Activated CD4-positive, alpha-beta T cell treated with anti-CD3 and anti-CD28 coated beads, Interleukin-2, amount 50 U/mL, for 16 hours (primary cell): Measurements from ENCODE around the gene SH3PXD2B.
"Not testable (repeated sequence)": the region's sequence is repeated elsewhere in the genome, so short reads cannot be mapped to it uniquely, and the experiment has no call there.

ENCODE experiments used
- DNase-seq: peaks from one replicate; pipeline ENCODE4 v3.0.0-alpha.2; 2020

SH3PXD2B gene

GRCh38 chr5:172288465-172288864 lies 165.9 kb downstream of the SH3PXD2B start:
- DNase-seq, result no peak

DNA sequence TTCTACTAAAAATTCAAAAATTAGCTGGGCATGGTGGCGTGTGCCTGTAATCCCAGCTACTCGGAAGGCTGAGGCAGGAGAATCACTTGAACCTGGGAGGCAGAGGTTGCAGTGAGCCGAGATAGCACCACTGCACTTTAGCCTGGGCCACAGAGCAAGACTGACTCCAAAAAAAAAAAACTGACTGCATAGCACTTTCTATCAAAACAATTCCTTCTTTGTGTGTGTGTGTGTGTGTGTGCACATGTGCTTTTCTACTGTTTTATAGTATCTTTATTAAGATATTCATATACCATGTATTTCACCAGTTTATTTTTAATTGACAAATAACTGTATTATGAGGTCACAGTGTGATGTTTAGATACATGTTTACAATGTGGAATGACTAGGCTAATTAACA lies 167.2 kb downstream of the SH3PXD2B start:
- DNase-seq, result not testable (repeated sequence)

DNA sequence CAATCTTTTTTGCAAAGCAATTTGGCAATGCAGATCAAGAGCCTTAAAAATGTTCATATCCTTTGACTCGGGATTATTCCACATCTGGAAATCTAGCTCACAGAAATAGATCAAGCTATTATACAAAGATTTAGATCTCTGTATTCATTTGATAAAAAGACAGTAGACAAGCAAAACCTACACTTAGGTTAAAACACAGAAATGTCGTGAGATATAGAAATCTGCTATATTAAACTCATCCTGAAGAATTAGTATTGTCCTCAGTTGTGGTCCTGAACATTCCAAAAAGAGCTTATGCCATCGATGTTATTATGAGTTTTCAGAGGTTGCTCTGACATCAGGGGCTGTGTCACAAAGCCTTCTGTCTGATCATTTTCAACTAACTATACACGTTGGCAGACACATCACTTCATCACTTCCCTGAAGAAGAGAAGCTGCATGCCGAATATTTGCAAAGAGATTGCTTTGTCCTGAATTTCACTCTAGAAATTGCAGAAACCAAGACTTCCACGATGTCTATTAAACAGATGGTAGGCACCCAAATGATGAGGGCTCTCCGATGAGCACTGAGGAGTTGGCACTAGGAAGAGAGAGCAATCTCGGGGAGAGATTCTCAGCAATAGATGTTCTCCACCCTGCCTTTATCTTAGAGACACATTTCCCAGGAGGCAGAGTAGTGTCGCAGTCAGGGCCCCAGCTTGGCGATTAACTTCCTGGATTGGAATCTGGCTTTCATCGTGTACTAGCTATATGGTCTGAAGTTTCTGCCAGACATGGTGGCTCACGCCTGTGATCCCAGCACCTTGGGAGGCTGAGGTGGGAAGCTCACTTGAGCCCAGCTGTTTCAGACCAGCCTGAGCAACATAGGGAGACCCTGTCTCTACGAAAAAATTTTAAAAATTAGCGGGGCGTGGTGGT lies 168.8 kb downstream of the SH3PXD2B start:
- no peak for DNase-seq

DNA sequence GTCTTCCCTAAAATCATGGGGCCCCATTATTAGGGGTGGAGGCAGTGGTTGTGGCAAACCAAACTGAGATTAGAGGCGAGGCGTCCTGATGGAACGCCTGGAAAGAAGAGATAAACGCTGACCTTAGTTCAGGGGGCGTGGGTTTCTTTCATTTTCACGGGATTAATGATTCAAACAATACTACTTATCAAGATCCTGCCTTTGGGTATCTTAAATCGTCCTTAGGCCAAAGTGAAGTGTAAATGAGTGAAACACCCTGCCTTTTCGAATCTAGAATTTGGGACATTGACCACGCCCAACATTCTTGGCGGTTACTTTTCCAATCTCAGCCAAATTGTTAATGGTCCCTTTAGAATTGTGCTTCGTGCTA lies 169.7 kb downstream of the SH3PXD2B start:
- no peak for DNase-seq

DNA sequence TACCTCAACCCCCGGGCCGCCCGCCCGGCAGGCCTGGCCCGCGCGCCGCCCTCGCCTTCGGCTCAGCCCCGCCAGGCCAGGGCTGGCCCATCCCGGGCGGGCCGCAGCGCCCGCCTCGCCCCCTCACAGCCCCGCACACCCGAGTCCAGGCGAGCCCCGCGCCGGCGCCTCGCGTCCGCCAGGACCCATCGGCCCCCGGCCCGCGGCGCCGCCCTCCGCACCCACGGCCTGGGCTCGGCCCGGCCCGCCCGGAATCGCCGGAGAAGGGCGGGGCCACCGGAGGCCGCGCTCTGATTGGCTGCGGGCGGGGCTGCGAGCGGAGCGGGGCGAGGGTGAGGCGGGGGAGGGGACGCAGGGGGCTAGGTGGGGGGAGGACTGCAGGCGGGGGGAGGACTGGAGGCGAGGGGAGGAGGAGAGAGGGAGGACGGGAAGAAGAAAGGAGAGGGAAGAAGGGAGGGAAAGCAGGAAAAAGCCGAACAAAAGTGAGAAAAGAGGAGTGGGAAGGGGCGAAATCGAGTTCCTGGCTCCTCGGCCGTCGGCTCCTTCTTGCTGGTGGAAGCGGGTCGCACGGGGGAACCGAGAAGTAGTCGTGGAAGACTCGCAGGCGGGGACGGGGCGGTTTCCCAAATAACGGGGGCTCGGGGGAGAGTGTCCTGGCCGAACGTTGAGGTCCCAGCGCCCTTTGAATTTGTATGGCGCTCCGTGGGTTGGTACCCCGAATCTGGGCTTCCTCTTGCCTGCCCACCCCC lies 170.3 kb downstream of the SH3PXD2B start:
- peak; percentile 79 for DNase-seq

DNA sequence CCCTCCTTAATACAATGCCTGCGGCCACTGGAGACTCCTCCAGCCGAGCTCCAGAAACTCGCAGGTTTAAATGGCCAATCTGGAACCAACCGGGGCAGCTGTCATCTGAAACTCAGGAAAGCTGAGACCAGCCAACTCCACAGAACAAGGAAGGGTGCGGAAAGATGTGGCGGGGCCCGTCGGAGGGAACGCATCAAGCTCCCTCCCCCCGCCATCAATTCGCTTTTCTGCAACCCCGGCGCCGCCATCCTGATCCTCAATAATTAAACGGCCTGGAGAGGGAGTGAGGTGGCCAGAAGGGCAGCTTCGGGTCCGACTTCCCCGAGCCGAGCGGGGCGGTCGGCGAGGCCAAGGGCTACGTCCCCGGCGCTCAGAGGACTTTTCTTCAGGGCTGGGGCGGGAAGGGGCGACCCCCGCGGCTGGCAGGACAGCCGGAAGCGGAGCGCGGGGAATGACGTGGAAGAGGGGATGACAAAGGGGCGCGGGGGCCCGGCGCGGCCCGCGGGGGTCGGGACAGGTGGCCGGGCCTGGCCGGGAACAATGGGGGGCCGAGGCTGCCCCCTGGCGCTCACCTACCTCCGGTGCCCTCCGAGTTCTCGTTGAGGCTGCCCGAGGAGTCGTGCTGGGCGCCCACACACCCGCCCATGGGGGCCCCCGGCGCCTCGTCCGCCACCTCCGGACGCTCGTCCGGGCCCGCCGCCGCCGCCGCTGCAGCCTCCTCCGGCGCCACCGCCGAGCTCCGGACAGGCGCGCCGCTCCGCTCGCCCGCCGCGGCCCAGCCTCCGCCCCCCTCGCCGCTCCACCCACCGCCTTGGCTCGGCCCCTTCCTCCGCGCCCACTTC lies 171.1 kb downstream of the SH3PXD2B start, which contains the start of gene UBTD2:
UBTD2 (minus strand) TSS at position 745 of the 842 bp plus-strand sequence; CDS start at position 646, 99 bp downstream.
- peak; percentile 74 for DNase-seq

DNA sequence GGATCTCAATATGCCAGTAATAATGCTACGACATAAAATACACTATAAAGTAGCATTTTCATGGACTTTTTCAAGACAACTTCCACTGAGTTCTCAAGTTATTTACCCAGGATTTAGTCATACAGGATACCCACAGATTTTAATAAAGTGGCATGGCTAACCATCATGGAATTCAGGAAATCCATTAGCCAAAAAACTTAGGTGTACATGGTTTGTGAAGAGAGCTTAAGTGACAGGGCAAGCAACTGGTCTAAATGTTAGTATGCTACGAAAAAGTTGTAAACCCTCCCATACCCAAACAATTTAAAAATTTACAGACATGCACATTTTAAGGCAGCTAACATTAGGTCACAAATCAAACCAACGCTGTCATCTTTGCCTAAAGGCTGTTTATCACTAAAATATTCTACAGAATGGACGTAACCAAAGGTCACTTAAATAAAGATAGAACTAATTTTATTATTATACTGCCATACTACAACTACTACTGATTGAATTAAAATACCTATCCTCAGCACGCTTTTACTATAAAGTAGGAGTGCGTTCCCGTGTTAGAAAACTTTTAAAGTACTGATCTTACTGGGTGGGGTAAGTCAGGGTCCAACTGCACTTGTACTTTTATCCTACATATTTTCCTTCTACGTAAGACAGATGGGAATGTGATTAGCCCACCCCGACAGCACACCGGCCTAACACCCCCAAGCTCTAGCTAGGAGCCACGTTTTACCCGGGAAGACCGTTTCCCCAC lies 171.9 kb downstream of the SH3PXD2B start:
- DNase-seq, result no peak

DNA sequence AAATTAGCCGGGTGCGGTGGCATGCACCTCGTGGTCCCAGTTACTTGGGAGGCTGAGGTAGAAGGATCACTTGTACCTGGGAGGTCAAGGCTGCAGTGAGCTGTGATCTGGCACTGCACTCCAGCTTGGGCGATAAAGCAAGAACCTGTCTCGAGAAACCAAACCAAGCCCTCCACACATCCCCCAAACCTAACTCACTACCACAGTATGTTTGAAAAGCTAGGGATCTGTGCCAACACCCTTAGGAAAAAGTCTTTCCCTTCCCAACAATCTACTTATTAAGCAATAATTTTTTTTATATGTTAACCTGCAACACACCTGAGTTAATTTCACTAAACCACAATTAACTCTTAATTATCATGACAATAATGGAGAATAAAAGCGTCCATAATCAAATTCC lies 173.0 kb downstream of the SH3PXD2B start:
- no peak for DNase-seq

DNA sequence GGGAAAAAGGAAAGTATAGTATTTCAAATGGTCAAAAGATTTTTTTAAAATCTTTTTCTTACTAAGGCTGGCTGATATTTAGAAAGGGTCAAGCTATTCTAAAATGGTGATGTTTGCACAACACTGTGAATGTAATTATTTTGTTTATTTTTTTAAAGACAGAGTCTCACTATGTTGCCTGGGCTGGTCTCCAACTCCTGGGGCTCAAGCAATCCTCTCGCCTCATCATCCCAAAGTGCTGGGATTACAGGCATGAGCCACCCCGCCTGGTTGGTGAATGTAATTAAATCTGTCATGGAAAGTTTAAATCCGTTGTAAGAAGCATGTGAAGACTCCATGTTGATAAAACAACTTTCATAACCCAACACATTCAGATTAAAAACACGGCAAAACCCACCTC lies 173.4 kb downstream of the SH3PXD2B start:
- no peak for DNase-seq

DNA sequence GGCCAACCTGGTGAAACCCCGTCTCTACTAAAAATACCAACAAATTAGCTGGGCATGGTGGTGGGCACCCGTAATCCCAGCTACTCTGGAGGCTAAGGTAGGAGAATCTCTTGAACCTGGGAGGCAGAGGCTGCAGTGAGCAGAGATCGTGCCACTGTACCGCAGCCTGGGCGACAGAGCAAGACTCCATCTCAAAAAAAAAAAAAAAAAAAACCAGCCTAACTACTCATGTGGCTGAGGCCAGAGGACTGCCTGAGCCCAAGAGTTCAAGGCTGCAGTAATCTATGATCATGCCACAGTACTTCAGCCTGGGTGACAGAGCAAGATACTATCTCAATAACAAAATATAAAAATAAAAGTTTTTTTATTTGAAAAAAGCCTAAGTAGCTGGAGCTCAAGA lies 174.0 kb downstream of the SH3PXD2B start:
- no peak for DNase-seq

DNA sequence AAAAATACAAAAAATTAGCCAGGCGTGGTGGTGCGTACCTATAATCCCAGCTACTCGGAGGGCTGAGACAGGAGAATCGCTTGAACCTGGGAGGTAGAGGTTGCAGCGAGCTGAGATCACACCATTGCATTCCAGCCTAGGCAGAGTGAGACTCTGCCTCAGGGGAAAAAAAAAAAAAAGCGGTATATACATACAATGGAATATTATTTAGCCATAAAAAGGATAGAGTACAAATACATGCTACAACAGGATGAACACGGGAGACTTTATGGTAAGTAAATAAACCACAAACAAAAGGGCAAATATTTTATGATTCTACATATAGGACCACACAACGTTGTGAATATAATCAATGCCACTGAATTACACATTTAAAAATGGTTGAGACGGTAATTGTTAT lies 176.0 kb downstream of the SH3PXD2B start:
- no peak for DNase-seq

GRCh38 chr5:172276214-172276613 lies 178.1 kb downstream of the SH3PXD2B start:
- DNase-seq, result no peak
